WTC11 (cell line): Measurements from ENCODE around the gene TMEM52B. TPM values are rescaled to one million over a fixed set of nuclear protein-coding genes. Genes with fewer than 3 reads are reported as not detected.

Source experiments
- ATAC-seq: fragments of 200-7000 bp; cut with Tn5 transposase; 2 replicates; pipeline ENCODE4 v1.10.0; 2021; ENCODE audit warnings: mild to moderate bottlenecking, moderate library complexity
- CTCF ChIA-PET: fragments of 300-600 bp; sonication (Branson Sonifier 250); formaldehyde crosslinking; loops from one replicate; lab custom pipeline; 2021; ENCODE audit warnings: antibody characterized with exemption; lab: Charles Lee
- POLR2A ChIA-PET: fragments of 350-600 bp; sonication (Branson Sonifier 250); formaldehyde crosslinking; loops from one replicate; lab custom pipeline; 2021; ENCODE audit warnings: antibody characterized with exemption; lab: Charles Lee
- DNase-seq: peaks from one replicate; pipeline ENCODE4 v3.0.0; 2021; ENCODE audit warnings: low spot score
- H3K27ac Mint-ChIP-seq: 2 replicates; pipeline ENCODE4 v1.8.0; 2021; ENCODE audit warnings: mixed read lengths
- H3K27me3 Mint-ChIP-seq: 2 replicates; pipeline ENCODE4 v1.8.0; 2021; ENCODE audit warnings: low read depth, mild to moderate bottlenecking, moderate library complexity, mixed read lengths
- H3K36me3 Mint-ChIP-seq: 2 replicates; pipeline ENCODE4 v1.8.0; 2021; ENCODE audit warnings: mixed read lengths
- H3K4me1 Mint-ChIP-seq: 2 replicates; pipeline ENCODE4 v1.8.0; 2022; ENCODE audit warnings: mixed read lengths
- H3K4me3 Mint-ChIP-seq: 2 replicates; pipeline ENCODE4 v1.8.0; 2021; ENCODE audit warnings: mild to moderate bottlenecking, moderate library complexity, mixed read lengths
- H3K9me3 Mint-ChIP-seq: 2 replicates; pipeline ENCODE4 v1.8.0; 2021; ENCODE audit warnings: mixed read lengths
- CBFB ChIP-seq: sonication (generic); formaldehyde crosslinking; IDR thresholded peaks from 2 replicates; pipeline ENCODE4 v1.8.1; 2022; ENCODE audit warnings: mild to moderate bottlenecking, low read depth, missing genetic modification reagents
- CREM ChIP-seq: sonication (generic); formaldehyde crosslinking; IDR thresholded peaks from 2 replicates; pipeline ENCODE4 v1.8.1; 2022; ENCODE audit warnings: mild to moderate bottlenecking, missing genetic modification reagents, moderate library complexity
- EMX1 ChIP-seq: fragments of 250-450 bp; sonication (Bioruptor Pico); IDR thresholded peaks from 2 replicates; pipeline ENCODE4 v1.8.0; 2021; ENCODE audit warnings: mild to moderate bottlenecking
- GRHL2 ChIP-seq: fragments of 250-450 bp; sonication (Bioruptor Pico); IDR thresholded peaks from 2 replicates; pipeline ENCODE4 v1.8.0; 2022; ENCODE audit warnings: mild to moderate bottlenecking, moderate library complexity; ENCODE audit not compliant: insufficient replicate concordance, severe bottlenecking
- IRF2 ChIP-seq: sonication (generic); formaldehyde crosslinking; IDR thresholded peaks from 2 replicates; pipeline ENCODE4 v1.8.0; 2022; ENCODE audit warnings: low read depth, missing genetic modification reagents, borderline replicate concordance
- JUN ChIP-seq: sonication (generic); formaldehyde crosslinking; IDR thresholded peaks from 2 replicates; pipeline ENCODE4 v1.8.0; 2023; ENCODE audit warnings: mild to moderate bottlenecking, missing genetic modification reagents
- NFATC4 ChIP-seq: fragments of 250-450 bp; sonication (Bioruptor Pico); IDR thresholded peaks from 2 replicates; pipeline ENCODE4 v1.9.0; 2021; ENCODE audit warnings: mild to moderate bottlenecking
- NFYB ChIP-seq: sonication (generic); formaldehyde crosslinking; conservative IDR thresholded peaks from 2 replicates; pipeline ENCODE4 v1.8.0; 2022; ENCODE audit warnings: low read depth, missing genetic modification reagents
- SP1 ChIP-seq: sonication (generic); formaldehyde crosslinking; conservative IDR thresholded peaks from 2 replicates; pipeline ENCODE4 v1.8.1; 2022; ENCODE audit warnings: missing genetic modification reagents
- TEAD1 ChIP-seq: sonication (generic); formaldehyde crosslinking; IDR thresholded peaks from 2 replicates; pipeline ENCODE4 v1.8.0; 2022; ENCODE audit warnings: mild to moderate bottlenecking, missing genetic modification reagents
- TP53 ChIP-seq: sonication (generic); formaldehyde crosslinking; IDR thresholded peaks from 2 replicates; pipeline ENCODE4 v1.8.1; 2023; ENCODE audit warnings: mild to moderate bottlenecking, missing genetic modification reagents
- ZBTB21 ChIP-seq: sonication (generic); formaldehyde crosslinking; IDR thresholded peaks from 2 replicates; pipeline ENCODE4 v1.8.1; 2023; ENCODE audit warnings: mild to moderate bottlenecking, missing genetic modification reagents, borderline replicate concordance
- ZNF263 ChIP-seq: sonication (generic); formaldehyde crosslinking; IDR thresholded peaks from 2 replicates; pipeline ENCODE4 v1.8.1; 2022; ENCODE audit warnings: low read depth, mild to moderate bottlenecking, moderate library complexity, missing genetic modification reagents
- ZNF317 ChIP-seq: sonication (generic); formaldehyde crosslinking; IDR thresholded peaks from 2 replicates; pipeline ENCODE4 v1.8.1; 2023; ENCODE audit warnings: low read depth, mild to moderate bottlenecking, moderate library complexity, missing genetic modification reagents, borderline replicate concordance
- total RNA-seq: library from RNA; stranded (reverse); gene quantifications from 3 replicates; pipeline ENCODE4 v1.2.3, GENCODE V29; 2021
- TF ChIP-seq, protein P1 (sequence below): sonication (generic); formaldehyde crosslinking; IDR thresholded peaks from 2 replicates; pipeline ENCODE4 v1.8.1; 2023; ENCODE audit warnings: mild to moderate bottlenecking, missing genetic modification reagents, borderline replicate concordance
- TF ChIP-seq, protein P2 (sequence below): sonication (generic); formaldehyde crosslinking; IDR thresholded peaks from 2 replicates; pipeline ENCODE4 v1.8.1; 2022; ENCODE audit warnings: mild to moderate bottlenecking, missing genetic modification reagents, moderate library complexity, borderline replicate concordance
- TF ChIP-seq, protein P3 (sequence below): sonication (generic); formaldehyde crosslinking; IDR thresholded peaks from 2 replicates; pipeline ENCODE4 v1.8.0; 2023; ENCODE audit warnings: mild to moderate bottlenecking, missing genetic modification reagents
- TF ChIP-seq, protein P4 (sequence below): sonication (generic); formaldehyde crosslinking; IDR thresholded peaks from 2 replicates; pipeline ENCODE4 v1.8.1; 2023; ENCODE audit warnings: mild to moderate bottlenecking, moderate library complexity, missing genetic modification reagents
- TF ChIP-seq, protein P5 (sequence below): sonication (generic); formaldehyde crosslinking; conservative IDR thresholded peaks from 2 replicates; pipeline ENCODE4 v1.8.1; 2022; ENCODE audit warnings: mild to moderate bottlenecking, missing genetic modification reagents
- TF ChIP-seq, protein P6 (sequence below): fragments of 250-450 bp; sonication (Bioruptor Pico); IDR thresholded peaks from 2 replicates; pipeline ENCODE4 v2.1.2; 2022; ENCODE audit warnings: mild to moderate bottlenecking, moderate library complexity

Gene TMEM52B
- total RNA-seq, 1 experiment from 2014 or later, result not detected

DNA sequence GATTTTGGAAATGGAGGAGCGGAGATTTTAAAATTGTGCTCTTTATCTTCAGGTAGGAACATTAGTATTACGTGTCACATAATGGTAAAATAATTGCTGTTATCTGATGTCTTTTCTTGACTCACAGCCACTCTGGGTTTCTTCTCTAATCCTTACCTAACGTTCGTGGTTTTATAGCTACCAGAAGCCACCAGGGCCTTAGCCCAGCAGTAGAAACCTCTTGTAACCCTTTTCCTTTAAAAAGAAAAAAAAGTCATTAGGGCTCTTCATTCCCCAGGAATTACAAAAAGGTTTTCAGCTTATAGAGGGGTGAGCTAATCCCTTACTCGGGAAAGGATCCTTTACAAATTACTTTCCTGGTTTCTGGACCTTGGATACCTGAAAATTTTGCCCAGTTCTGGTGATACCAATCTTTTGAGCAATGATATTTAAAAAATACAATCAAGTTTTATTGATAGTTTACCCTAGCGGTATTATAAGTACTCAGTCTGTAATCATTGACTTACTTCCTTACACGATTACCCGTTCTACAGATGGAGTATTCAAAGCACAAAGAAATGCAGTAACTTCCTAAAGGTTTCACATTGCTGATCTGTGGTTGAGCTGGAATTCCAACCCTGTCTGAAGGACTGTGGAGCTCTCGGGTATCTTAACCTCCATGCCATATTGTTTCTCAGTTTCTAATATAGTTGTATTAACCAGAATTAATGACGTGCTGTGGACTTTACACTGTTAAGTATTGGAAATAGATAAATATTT is 35.5 kb downstream of the TMEM52B start (continued):
- TF ChIP-seq CBFB (CRISPR knock-in tag), result no peak
- TF ChIP-seq, protein P1, sequence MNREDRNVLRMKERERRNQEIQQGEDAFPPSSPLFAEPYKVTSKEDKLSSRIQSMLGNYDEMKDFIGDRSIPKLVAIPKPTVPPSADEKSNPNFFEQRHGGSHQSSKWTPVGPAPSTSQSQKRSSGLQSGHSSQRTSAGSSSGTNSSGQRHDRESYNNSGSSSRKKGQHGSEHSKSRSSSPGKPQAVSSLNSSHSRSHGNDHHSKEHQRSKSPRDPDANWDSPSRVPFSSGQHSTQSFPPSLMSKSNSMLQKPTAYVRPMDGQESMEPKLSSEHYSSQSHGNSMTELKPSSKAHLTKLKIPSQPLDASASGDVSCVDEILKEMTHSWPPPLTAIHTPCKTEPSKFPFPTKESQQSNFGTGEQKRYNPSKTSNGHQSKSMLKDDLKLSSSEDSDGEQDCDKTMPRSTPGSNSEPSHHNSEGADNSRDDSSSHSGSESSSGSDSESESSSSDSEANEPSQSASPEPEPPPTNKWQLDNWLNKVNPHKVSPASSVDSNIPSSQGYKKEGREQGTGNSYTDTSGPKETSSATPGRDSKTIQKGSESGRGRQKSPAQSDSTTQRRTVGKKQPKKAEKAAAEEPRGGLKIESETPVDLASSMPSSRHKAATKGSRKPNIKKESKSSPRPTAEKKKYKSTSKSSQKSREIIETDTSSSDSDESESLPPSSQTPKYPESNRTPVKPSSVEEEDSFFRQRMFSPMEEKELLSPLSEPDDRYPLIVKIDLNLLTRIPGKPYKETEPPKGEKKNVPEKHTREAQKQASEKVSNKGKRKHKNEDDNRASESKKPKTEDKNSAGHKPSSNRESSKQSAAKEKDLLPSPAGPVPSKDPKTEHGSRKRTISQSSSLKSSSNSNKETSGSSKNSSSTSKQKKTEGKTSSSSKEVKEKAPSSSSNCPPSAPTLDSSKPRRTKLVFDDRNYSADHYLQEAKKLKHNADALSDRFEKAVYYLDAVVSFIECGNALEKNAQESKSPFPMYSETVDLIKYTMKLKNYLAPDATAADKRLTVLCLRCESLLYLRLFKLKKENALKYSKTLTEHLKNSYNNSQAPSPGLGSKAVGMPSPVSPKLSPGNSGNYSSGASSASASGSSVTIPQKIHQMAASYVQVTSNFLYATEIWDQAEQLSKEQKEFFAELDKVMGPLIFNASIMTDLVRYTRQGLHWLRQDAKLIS (CRISPR knock-in tag), result no peak
- TF ChIP-seq, protein P2, sequence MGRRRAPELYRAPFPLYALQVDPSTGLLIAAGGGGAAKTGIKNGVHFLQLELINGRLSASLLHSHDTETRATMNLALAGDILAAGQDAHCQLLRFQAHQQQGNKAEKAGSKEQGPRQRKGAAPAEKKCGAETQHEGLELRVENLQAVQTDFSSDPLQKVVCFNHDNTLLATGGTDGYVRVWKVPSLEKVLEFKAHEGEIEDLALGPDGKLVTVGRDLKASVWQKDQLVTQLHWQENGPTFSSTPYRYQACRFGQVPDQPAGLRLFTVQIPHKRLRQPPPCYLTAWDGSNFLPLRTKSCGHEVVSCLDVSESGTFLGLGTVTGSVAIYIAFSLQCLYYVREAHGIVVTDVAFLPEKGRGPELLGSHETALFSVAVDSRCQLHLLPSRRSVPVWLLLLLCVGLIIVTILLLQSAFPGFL (CRISPR knock-in tag), result no peak
- TF ChIP-seq, protein P3, sequence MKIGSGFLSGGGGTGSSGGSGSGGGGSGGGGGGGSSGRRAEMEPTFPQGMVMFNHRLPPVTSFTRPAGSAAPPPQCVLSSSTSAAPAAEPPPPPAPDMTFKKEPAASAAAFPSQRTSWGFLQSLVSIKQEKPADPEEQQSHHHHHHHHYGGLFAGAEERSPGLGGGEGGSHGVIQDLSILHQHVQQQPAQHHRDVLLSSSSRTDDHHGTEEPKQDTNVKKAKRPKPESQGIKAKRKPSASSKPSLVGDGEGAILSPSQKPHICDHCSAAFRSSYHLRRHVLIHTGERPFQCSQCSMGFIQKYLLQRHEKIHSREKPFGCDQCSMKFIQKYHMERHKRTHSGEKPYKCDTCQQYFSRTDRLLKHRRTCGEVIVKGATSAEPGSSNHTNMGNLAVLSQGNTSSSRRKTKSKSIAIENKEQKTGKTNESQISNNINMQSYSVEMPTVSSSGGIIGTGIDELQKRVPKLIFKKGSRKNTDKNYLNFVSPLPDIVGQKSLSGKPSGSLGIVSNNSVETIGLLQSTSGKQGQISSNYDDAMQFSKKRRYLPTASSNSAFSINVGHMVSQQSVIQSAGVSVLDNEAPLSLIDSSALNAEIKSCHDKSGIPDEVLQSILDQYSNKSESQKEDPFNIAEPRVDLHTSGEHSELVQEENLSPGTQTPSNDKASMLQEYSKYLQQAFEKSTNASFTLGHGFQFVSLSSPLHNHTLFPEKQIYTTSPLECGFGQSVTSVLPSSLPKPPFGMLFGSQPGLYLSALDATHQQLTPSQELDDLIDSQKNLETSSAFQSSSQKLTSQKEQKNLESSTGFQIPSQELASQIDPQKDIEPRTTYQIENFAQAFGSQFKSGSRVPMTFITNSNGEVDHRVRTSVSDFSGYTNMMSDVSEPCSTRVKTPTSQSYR (CRISPR knock-in tag), result no peak
- no peak for TF ChIP-seq CREM
- TF ChIP-seq, all 79 proteins: peak for 0

DNA sequence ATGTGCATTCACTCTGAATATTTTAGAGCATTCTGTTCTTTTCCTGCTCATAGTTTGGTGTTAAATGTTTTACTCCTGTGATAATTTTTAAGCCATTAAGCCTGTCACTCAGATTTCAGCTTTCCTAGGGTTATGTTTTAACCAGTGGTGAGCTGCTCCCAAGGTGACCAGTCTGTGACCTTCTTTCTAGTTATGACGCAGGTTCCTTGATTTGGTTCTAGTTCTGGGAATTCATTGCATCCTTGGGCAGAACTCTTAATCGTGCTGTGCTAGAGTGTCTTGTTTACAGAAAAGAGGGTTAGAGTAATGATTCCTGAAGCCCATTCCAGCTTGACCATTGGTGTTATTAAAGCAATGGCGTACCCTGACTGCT is 36.0 kb downstream of the TMEM52B start:
- Mint-ChIP-seq H3K4me1 (peaks cover 21% of the 10 kb centered on the region), H3K27me3 (no peaks in the 10 kb centered on the region; the same call in 1 of the 2 replicates), H3K4me3 (peak overlapping the region; percentile 92), H3K27ac (peak overlapping the region; percentile 81), H3K36me3 (peaks cover 10% of the 10 kb centered on the region), H3K9me3 (no peaks in the 10 kb centered on the region)
- no peak for DNase-seq
- POLR2A ChIA-PET, result no interaction called here
- CTCF ChIA-PET, result interaction anchor here (1.6 kb wide), 1 partner anchor 62 kb away, joined by 9 read pairs; no protein-coding TSS in a partner anchor
- TF ChIP-seq NFYB (CRISPR knock-in tag) (no peak), EMX1 (no peak), ZBTB21 (no peak), NFATC4 (CRISPR knock-in tag) (no peak), JUN (CRISPR knock-in tag) (no peak), IRF2 (CRISPR knock-in tag) (no peak), TP53 (CRISPR knock-in tag) (no peak), TEAD1 (no peak), SP1 (CRISPR knock-in tag) (no peak), ZNF317 (no peak), GRHL2 (CRISPR knock-in tag) (no peak), ZNF263 (CRISPR knock-in tag) (no peak)
- TF ChIP-seq, protein P3 (CRISPR knock-in tag), result no peak
- TF ChIP-seq, protein P4, sequence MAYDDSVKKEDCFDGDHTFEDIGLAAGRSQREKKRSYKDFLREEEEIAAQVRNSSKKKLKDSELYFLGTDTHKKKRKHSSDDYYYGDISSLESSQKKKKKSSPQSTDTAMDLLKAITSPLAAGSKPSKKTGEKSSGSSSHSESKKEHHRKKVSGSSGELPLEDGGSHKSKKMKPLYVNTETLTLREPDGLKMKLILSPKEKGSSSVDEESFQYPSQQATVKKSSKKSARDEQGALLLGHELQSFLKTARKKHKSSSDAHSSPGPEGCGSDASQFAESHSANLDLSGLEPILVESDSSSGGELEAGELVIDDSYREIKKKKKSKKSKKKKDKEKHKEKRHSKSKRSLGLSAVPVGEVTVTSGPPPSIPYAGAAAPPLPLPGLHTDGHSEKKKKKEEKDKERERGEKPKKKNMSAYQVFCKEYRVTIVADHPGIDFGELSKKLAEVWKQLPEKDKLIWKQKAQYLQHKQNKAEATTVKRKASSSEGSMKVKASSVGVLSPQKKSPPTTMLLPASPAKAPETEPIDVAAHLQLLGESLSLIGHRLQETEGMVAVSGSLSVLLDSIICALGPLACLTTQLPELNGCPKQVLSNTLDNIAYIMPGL (CRISPR knock-in tag), result no peak
- TF ChIP-seq, protein P5, sequence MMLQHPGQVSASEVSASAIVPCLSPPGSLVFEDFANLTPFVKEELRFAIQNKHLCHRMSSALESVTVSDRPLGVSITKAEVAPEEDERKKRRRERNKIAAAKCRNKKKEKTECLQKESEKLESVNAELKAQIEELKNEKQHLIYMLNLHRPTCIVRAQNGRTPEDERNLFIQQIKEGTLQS, result no peak
- TF ChIP-seq, protein P6, sequence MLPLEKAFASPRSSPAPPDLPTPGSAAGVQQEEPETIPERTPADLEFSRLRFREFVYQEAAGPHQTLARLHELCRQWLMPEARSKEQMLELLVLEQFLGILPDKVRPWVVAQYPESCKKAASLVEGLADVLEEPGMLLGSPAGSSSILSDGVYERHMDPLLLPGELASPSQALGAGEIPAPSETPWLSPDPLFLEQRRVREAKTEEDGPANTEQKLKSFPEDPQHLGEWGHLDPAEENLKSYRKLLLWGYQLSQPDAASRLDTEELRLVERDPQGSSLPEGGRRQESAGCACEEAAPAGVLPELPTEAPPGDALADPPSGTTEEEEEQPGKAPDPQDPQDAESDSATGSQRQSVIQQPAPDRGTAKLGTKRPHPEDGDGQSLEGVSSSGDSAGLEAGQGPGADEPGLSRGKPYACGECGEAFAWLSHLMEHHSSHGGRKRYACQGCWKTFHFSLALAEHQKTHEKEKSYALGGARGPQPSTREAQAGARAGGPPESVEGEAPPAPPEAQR (CRISPR knock-in tag), result no peak
- no peak for ATAC-seq
